Measurements from ENCODE around the gene MMP25. TPM values are rescaled to one million over a fixed set of nuclear protein-coding genes. Genes with fewer than 3 reads are reported as not detected.

Gene MMP25
- total RNA-seq, 1 experiment from 2014 or later, result 0.11 TPM

GRCh38 chr16:3017344-3017743, 29.0 kb upstream of the MMP25 start:
- no peak for DNase-seq (ENCODE audit: low read depth)

GRCh38 chr16:3017794-3018506, 28.4 kb upstream of the MMP25 start, which contains the start of gene CLDN6:
TSS of gene CLDN6 (minus strand) at chr16:3018183. CDS start at chr16:3016021, 2,162 bp downstream.
- DNase-seq (ENCODE audit: low read depth), result no peak

GRCh38 chr16:3019594-3020246, 26.6 kb upstream of the MMP25 start:
- no peak for DNase-seq (ENCODE audit: low read depth)

- peak; percentile 74 for DNase-seq (ENCODE audit: low read depth)
Observed at GRCh38 chr16:3020247-3020603, 26.1 kb upstream of the MMP25 start, which contains the start of gene TNFRSF12A. TSS of gene TNFRSF12A (plus strand) at chr16:3020368. CDS start at chr16:3020398, 30 bp downstream.

DNA sequence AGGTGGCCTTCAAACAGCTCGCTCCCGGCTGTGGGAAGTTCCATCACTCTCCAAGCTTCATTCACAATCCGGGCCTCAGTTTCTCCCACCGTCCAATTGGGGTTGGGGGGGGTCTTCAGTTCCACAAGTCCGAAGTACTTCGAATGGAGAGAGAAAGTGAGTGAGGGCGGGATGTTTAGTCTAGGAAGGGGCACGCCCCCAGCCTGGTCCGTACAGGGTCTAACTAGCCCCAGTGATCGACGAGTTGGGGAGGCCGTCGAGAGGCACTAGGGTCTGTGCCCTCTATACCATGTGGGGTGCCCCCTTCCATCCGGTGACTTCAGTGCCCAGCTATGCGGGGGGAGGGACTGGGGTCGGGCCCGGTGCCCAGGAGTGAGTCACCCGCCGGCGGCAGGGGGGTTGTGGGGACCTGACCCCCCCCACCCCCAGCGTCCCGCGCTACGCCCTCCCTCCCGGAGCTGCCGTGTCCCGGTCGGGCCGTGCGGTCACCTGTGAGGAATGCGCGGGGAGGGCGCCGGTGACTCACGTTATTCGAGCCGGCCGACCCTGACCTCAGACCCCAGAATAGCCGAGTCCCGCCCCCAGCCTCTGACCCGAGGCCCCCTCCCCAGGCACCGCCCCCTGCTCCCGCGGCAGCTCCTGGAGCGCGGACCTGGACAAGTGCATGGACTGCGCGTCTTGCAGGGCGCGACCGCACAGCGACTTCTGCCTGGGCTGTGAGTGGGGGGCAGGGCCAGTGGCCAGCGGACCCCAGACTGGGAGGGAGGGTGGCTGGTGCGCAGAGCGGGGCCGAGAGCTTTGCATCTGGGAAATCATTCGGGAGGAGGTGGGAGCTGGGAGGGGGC, 25.5 kb upstream of the MMP25 start:
- DNase-seq (ENCODE audit: low read depth), result peak; percentile 93

- DNase-seq (ENCODE audit: low read depth), result peak; percentile 97
Observed at GRCh38 chr16:3021449-3022207, 24.7 kb upstream of the MMP25 start.

DNA sequence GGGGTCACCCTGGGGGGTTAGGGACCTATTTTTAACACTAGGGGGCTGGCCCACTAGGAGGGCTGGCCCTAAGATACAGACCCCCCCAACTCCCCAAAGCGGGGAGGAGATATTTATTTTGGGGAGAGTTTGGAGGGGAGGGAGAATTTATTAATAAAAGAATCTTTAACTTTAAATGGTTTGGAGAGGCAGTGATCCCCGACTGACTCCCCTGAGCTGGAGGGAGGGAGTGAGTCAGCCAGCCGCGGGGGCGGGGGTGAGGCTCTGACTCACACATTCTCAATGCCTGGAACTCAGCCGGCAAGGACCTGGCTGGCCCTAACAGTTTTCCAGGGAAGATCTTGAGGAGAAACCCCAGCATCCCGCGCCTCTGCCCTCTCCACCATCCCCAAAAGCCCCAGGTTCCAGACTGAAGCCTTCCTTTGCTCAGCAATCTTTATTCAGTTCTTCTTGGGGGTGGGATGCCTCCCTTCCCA, 24.1 kb upstream of the MMP25 start:
- peak; percentile 96 for DNase-seq (ENCODE audit: low read depth)

DNA sequence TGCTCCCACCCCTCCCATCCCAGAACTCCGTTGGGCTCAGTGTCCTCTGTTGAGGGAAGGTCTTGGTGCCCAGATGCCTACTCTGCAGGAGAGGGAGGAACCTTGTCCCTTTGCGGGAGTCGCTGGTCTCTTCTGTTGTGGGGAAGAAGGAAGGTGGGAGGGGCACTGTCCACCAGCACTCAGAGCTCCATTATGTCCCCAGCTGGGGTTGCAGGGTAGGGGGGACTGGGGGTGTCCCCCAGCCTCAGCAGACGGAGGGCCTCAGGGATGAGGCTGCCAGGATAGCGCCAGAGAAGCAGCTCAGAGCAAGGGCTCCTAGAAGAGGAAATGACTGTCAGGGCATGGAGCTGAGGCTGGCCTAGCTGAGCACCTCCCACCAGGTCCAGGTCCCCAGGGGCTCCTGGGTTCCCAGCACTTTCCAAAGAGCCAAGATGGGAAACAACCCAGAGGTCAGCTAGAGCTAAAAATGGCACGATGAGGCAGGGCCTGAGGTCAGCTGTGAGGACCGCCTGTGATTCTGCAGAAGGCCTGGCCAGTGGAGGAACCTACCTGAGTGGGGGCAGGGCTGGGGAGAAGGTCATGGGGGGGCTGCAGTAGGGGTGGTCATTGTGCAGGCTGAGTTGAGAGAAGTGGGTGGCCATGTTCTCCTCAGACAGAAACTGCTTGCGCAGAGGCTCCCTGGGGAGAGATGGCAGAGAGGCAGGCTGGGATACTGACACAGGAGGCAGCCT, 23.5 kb upstream of the MMP25 start:
- DNase-seq (ENCODE audit: low read depth), result peak; percentile 85

GRCh38 chr16:3023415-3023668, 23.0 kb upstream of the MMP25 start:
- peak; percentile 88 for DNase-seq (ENCODE audit: low read depth)

DNA sequence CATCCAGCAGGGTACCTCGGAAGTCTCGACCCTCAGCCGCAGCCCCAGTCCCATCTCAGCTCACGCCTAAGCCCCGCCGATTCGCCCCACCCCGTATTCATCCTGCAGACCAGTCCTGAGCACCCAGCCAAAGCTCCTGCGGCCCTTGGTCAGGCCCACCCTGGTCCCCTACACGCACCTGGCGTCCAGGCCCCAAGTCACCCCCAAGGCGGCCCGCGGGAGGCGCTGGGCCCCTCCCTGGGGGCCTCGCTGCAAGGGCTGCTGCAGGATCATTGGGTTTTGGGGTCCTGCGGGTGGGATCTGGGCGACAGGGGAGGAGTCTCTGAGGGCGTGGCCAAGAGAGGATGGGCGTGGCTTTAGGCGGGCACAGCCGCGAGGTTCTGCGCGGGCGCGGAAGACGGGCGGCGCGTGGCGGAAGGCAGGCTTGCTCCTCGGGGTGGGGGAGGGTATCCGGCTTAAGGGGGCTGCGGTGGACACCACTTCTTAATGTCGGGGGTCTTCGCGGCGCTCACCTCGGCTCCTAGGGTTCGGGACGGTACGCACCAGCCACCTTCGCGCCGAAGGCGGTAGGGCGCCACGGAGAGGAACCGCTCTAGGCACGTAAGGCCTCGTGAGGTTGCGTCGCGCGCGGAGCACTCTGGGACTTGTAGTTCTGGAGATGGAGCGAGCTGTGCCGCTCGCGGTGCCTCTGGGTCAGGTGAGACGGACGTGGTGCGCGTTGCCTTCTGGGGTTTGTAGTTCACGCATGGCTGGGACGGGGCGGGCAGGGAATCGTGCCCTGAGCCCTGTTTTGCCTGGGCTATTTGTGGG, 22.5 kb upstream of the MMP25 start, which contains the start of the genes HCFC1R1 and THOC6:
Gene HCFC1R1, minus strand, starts transcription at position 274 of the 810 bp plus-strand sequence. Its CDS starts 1 bp downstream, at position 273.
Gene THOC6, plus strand, starts transcription at position 367 of the 810 bp plus-strand sequence. Its CDS starts 292 bp downstream, at position 659.
- peak; percentile 98 for DNase-seq (ENCODE audit: low read depth)

GRCh38 chr16:3025032-3026002, 21.0 kb upstream of the MMP25 start:
- DNase-seq (ENCODE audit: low read depth), result no peak

- DNase-seq (ENCODE audit: low read depth), result no peak
Observed at GRCh38 chr16:3026003-3026378, 20.4 kb upstream of the MMP25 start.

DNA sequence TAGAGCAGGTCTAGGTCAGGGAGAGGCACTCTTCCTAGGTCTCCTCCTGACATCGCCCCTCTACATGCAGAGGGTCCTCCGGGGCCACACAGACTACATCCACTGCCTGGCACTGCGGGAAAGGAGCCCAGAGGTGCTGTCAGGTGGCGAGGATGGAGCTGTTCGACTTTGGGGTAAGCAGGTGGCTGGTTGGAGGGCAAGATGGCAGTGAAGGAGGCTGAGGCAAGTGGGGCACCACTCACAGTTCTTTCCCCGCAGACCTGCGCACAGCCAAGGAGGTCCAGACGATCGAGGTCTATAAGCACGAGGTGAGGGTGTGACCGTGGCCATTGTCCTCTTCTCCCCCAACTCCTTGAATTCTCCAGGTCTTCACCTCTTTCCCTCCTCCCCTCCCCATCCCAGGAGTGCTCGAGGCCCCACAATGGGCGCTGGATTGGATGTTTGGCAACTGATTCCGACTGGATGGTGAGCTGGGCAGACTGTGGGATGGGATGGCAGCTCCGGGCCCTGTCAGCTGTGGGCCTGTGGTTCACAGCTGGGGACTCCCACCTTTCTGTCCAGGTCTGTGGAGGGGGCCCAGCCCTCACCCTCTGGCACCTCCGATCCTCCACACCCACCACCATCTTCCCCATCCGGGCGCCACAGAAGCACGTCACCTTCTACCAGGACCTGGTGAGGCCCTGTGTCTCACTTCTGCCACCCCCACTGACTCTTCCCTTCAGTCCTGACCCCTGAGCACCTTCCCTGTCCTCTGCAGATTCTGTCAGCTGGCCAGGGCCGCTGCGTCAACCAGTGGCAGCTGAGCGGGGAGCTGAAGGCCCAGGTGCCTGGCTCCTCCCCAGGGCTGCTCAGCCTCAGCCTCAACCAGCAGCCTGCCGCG, 19.5 kb upstream of the MMP25 start:
- DNase-seq (ENCODE audit: low read depth), result no peak

DNA sequence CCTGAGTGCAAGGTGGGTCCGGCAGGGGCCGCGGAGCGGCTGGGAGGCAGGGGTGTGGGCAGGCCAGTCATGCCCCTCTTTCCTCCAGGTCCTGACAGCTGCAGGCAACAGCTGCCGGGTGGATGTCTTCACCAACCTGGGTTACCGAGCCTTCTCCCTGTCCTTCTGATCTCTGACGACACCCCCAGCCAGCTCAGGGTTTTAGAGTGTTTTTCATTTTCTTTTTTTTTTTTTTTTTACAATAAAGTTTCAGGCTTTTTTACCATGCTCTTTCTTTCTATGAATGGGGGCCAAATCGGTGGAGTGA, 18.9 kb upstream of the MMP25 start:
- DNase-seq (ENCODE audit: low read depth), result peak; percentile 18

DNA sequence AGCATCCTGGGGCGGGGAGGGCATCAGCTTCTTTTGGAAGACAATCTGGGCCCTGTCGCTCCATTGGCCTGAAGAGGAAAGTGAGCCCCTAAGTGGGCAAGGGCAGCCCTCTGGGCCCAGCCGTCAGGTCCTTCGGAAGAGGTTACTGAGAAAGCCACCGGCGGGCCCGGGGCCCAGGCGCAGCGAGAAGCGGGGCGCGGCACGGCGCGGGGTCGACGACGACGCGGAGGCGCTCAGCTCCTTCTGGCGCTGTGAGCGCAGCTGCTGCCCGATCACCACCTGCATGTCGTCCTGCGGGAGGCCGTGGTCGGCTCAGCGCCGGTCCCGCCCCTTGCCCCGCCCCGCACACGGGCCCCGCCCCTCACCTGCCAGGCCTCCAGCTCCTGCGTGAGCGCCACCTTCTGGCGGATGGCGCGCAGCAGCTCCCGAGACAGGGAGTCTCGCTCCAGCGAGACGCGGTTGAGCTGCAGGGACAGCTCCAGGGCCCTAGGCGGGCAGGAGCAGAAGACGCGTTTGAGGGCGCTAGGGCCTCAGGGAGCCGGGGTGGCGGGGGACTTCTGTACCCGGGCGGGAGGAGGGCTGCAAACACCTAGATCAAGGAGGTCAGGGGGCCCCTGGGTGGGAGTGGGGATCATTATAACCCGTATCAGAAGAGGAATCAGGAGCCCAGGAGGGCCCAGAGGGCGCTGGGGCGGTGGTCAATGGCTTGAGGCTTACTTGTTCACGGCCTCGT, 18.2 kb upstream of the MMP25 start:
- DNase-seq (ENCODE audit: low read depth), result peak; percentile 27

DNA sequence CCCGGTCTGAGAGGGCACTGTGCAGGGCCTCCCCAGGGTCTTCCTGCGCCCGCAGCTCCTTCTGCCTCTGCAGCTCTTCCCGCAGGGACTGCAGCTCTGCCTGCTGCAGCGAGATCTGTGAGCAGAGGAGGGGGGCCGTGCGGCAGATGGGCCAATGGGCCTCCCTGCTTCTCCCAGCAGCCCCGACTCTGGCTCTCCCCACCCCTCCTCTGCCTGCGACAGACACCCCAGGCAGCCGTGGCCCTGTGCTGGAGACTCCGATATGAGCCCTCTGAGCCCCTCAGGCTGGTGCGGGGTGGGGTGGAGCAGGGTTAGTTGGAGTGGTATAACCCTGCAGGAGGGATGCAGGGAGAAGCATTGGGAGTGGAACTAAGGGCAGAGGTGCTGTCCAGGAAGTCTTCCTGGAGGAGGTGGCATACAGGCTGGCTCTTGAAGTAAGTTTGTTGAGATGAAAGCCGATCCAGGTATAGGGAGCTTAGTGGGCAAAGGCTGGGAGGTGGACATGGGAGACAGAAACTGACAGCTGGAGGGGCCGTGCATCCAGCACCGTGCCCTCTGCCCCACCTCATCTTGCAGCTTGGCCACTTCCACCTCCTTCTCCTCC, 17.5 kb upstream of the MMP25 start:
- DNase-seq (ENCODE audit: low read depth), result no peak

All from LHCN-M2 (cell line).